Measurements from ENCODE around the gene LGALS12.

DNA sequence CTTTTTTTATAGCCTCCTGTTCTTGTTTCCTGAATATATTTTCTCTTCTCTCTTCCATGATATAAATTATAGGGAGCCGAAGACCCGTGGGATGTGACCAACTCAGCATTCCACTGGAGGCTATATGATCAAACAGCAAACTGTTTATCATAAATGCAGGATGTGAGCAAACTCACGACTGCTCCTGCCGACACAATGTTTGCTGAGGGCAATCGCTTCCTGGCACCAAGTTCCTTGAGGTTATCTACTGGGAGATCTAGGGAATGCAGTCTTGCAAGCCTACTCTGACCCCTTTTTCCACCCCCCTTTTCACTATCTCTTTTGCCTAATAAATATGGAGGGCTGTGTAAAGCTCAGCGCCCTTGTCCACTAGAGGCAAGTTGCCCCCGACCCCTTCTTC is 17.3 kb downstream of the LGALS12 start:
- TF ChIP-seq, protein P1, sequence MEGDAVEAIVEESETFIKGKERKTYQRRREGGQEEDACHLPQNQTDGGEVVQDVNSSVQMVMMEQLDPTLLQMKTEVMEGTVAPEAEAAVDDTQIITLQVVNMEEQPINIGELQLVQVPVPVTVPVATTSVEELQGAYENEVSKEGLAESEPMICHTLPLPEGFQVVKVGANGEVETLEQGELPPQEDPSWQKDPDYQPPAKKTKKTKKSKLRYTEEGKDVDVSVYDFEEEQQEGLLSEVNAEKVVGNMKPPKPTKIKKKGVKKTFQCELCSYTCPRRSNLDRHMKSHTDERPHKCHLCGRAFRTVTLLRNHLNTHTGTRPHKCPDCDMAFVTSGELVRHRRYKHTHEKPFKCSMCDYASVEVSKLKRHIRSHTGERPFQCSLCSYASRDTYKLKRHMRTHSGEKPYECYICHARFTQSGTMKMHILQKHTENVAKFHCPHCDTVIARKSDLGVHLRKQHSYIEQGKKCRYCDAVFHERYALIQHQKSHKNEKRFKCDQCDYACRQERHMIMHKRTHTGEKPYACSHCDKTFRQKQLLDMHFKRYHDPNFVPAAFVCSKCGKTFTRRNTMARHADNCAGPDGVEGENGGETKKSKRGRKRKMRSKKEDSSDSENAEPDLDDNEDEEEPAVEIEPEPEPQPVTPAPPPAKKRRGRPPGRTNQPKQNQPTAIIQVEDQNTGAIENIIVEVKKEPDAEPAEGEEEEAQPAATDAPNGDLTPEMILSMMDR (IDR thresholded peaks at IDR 0.05; ENCODE audit: insufficient read depth, low read depth, low read length), result no peak
- TF ChIP-seq EZH2 (IDR thresholded peaks at IDR 0.05; ENCODE audit: insufficient read depth, low read length), result no peak

Data from astrocyte (in vitro differentiated cells and primary cell).